ENCODE data around the gene DNAJC30. TPM values are rescaled to one million over a fixed set of nuclear protein-coding genes. Genes with fewer than 3 reads are reported as not detected.

The DNAJC30 gene
- total and polyA plus RNA-seq, 2 experiments from 2014 or later = 2.8 to 5.6 TPM

GRCh38 chr7:73728551-73728950 lies 45.3 kb upstream of the DNAJC30 start:
- Histone ChIP-seq H3K9me2 (ENCODE audit: insufficient read depth) (no peaks in the 10 kb centered on the region), H3K27ac (ENCODE audit: low read depth) (no peak overlapping the region), H3K79me2 (replicated peaks; ENCODE audit: insufficient read depth) (no peaks in the 10 kb centered on the region), H2AFZ (no peak overlapping the region), H3K4me2 (no peak overlapping the region), H3K27me3 (ENCODE audit: insufficient read depth) (no peaks in the 10 kb centered on the region), H4K20me1 (replicated peaks; ENCODE audit: insufficient read depth) (no peaks in the 10 kb centered on the region), H3K4me1 (ENCODE audit: insufficient read depth) (0 out of 2 replicates have a peak, but pooled peaks cover 7% of the 10 kb centered on the region), H3K4me3 (no peak overlapping the region), H3K36me3 (ENCODE audit: insufficient read depth) (no peaks in the 10 kb centered on the region), H3F3A (replicated peaks; ENCODE audit: low read depth) (0 out of 2 replicates have a peak, but pooled peaks cover 2% of the 10 kb centered on the region)
- DNase-seq (ENCODE audit: low spot score) = no peak
- H3K4me1 Mint-ChIP-seq = peaks cover 12% of the 10 kb centered on the region
- no peak overlapping the region for H3K27ac Mint-ChIP-seq
- no peaks in the 10 kb centered on the region for H3K36me3 Mint-ChIP-seq (ENCODE audit: low read depth)
- no peak overlapping the region for H3K4me3 Mint-ChIP-seq
- ATAC-seq = no peak
- peaks cover 3% of the 10 kb centered on the region for H3K27me3 Mint-ChIP-seq (ENCODE audit: insufficient read depth, low read depth, poor library complexity)
- no peak for TF ChIP-seq ZNF462 (CRISPR knock-in tag; IDR thresholded peaks at IDR 0.05)
- no peak for TF ChIP-seq CREB1 (CRISPR knock-in tag; IDR thresholded peaks at IDR 0.05; ENCODE audit: low read depth)
- no peak for TF ChIP-seq EZH2 (IDR thresholded peaks at IDR 0.05; ENCODE audit: low read depth, unreplicated experiment)
- TF ChIP-seq EZH2phosphoT487 (IDR thresholded peaks at IDR 0.05; ENCODE audit: unreplicated experiment) = no peak
- TF ChIP-seq STAT1 (IDR thresholded peaks at IDR 0.05; ENCODE audit: unreplicated experiment) = no peak
- TF ChIP-seq REST (IDR thresholded peaks at IDR 0.05; ENCODE audit: unreplicated experiment) = no peak
- TF ChIP-seq ETS1 (IDR thresholded peaks at IDR 0.05) = no peak
- no peak for TF ChIP-seq POLR2AphosphoS5 (IDR thresholded peaks at IDR 0.05; ENCODE audit: low read depth)
- TF ChIP-seq JUNB (IDR thresholded peaks at IDR 0.05; ENCODE audit: unreplicated experiment) = no peak
- TF ChIP-seq ZNF331 (CRISPR knock-in tag; IDR thresholded peaks at IDR 0.05; ENCODE audit: low read depth) = no peak
- no peak for TF ChIP-seq ZNF114 (CRISPR knock-in tag; IDR thresholded peaks at IDR 0.05)
- TF ChIP-seq NANOG (IDR thresholded peaks at IDR 0.05; ENCODE audit: borderline replicate concordance) = no peak
- TF ChIP-seq CTCF (conservative IDR thresholded peaks at IDR 0.05; ENCODE audit: low read depth in 2 of 2) = no peak
- no peaks in the 10 kb centered on the region for H3K9me3 Mint-ChIP-seq
